IMR-90 (cell line): Measurements from ENCODE around the gene TPSB2. TPM values are rescaled to one million over a fixed set of nuclear protein-coding genes. Genes with fewer than 3 reads are reported as not detected.

Experiments used
- ATAC-seq: fragments of 200-7000 bp; cut with Tn5 transposase; 2 replicates; pipeline ENCODE4 v1.9.1; 2020; ENCODE audit warnings: low read depth, mild to moderate bottlenecking, moderate library complexity
- BruUV-seq: library from RNA; stranded (reverse); fragments of 400-500 nt; replicated peaks from 2 replicates; lab custom pipeline; 2021; lab: Mats Ljungman, UMichigan
- CTCF ChIA-PET: fragments of 300-600 bp; formaldehyde crosslinking; extraction: SDS; loops from one replicate; lab custom pipeline; 2021; ENCODE audit warnings: antibody characterized with exemption; lab: Yijun Ruan, JAX
- POLR2A ChIA-PET: fragments of 300-600 bp; sonication (Branson Sonifier 250); formaldehyde crosslinking; loops from one replicate; lab custom pipeline; 2022; ENCODE audit warnings: antibody characterized with exemption; ENCODE audit not compliant: unreplicated experiment; lab: Charles Lee
- DNase-seq: peaks from one replicate; pipeline ENCODE4 v3.0.0; 2013
- H2AFZ ChIP-seq: replicated peaks from 2 replicates; pipeline ENCODE3; 2013; ENCODE audit warnings: low read length, mild to moderate bottlenecking; ENCODE audit not compliant: poor library complexity
- H2AK5ac ChIP-seq: 2 replicates; pipeline ENCODE4 v1.6.1; 2013; ENCODE audit warnings: low read depth, low read length, inconsistent platforms
- H2AK9ac ChIP-seq: replicated peaks from 2 replicates; pipeline ENCODE3; 2013; ENCODE audit warnings: mild to moderate bottlenecking, low read depth, low read length, moderate library complexity; ENCODE audit not compliant: poor library complexity
- H2BK120ac ChIP-seq: 2 replicates; pipeline ENCODE4 v1.6.1; 2013; ENCODE audit warnings: low read depth, low read length, inconsistent platforms
- H2BK15ac ChIP-seq: 3 replicates; pipeline ENCODE4 v1.6.1; 2013; ENCODE audit warnings: low read depth, low read length, inconsistent platforms
- H2BK20ac ChIP-seq: 2 replicates; pipeline ENCODE4 v1.6.1; 2013; ENCODE audit warnings: low read depth, mild to moderate bottlenecking, inconsistent platforms, low read length, moderate library complexity
- H2BK5ac ChIP-seq: 2 replicates; pipeline ENCODE4 v1.6.1; 2013; ENCODE audit warnings: mild to moderate bottlenecking, low read depth, low read length, inconsistent platforms; ENCODE audit not compliant: poor library complexity, severe bottlenecking
- H3K14ac ChIP-seq: replicated peaks from 2 replicates; pipeline ENCODE4 v1.6.1; 2013; ENCODE audit warnings: low read depth, low read length, inconsistent platforms
- H3K18ac ChIP-seq: 2 replicates; pipeline ENCODE4 v1.6.1; 2013; ENCODE audit warnings: low read depth, low read length, control low read depth
- H3K23ac ChIP-seq: 2 replicates; pipeline ENCODE4 v1.6.1; 2013; ENCODE audit warnings: low read depth, low read length, inconsistent platforms
- H3K27ac ChIP-seq: 2 replicates; pipeline ENCODE4 v1.5.1; 2013; ENCODE audit warnings: mild to moderate bottlenecking, control low read depth, low read length; ENCODE audit not compliant: insufficient read depth
- H3K27me3 ChIP-seq: 2 replicates; pipeline ENCODE4 v1.6.1; 2013; ENCODE audit warnings: low read length; ENCODE audit not compliant: control insufficient read depth, insufficient read depth
- H3K36me3 ChIP-seq: 2 replicates; pipeline ENCODE4 v1.6.1; 2013; ENCODE audit warnings: low read length, mixed read lengths; ENCODE audit not compliant: control insufficient read depth, insufficient read depth
- H3K4ac ChIP-seq: 2 replicates; pipeline ENCODE4 v1.6.1; 2013; ENCODE audit warnings: low read depth, low read length, inconsistent platforms
- H3K4me1 ChIP-seq: 2 replicates; pipeline ENCODE4 v1.6.1; 2013; ENCODE audit warnings: low read length, mixed read lengths; ENCODE audit not compliant: control insufficient read depth, insufficient read depth
- H3K4me2 ChIP-seq: 2 replicates; pipeline ENCODE4 v1.6.1; 2013; ENCODE audit warnings: low read depth, mild to moderate bottlenecking, control low read depth, low read length, moderate library complexity
- H3K4me3 ChIP-seq: 2 replicates; pipeline ENCODE4 v1.5.1; 2013; ENCODE audit warnings: low read depth, mild to moderate bottlenecking, control low read depth, low read length, moderate library complexity; ENCODE audit not compliant: insufficient read depth
- H3K56ac ChIP-seq: 2 replicates; pipeline ENCODE4 v1.6.1; 2013; ENCODE audit warnings: low read length, inconsistent platforms; ENCODE audit not compliant: insufficient read depth; ENCODE audit errors: extremely low read depth
- H3K79me1 ChIP-seq, 2 experiments: 2 replicates each; pipeline ENCODE4 v1.6.1; 2013; ENCODE audit warnings: low read length in 2 of 2, inconsistent platforms in 1 of 2, low read depth in 1 of 2
- H3K9ac ChIP-seq: 2 replicates; pipeline ENCODE4 v1.6.1; 2013; ENCODE audit warnings: low read depth, low read length, control low read depth
- H3K9me1 ChIP-seq: 2 replicates; pipeline ENCODE4 v1.6.1; 2013; ENCODE audit warnings: low read length, inconsistent platforms; ENCODE audit not compliant: insufficient read depth
- H3K9me3 ChIP-seq: 2 replicates; pipeline ENCODE4 v1.6.1; 2013; ENCODE audit warnings: low read length; ENCODE audit not compliant: control insufficient read depth, insufficient read depth
- H4K20me1 ChIP-seq: 2 replicates; pipeline ENCODE4 v1.6.1; 2013; ENCODE audit warnings: low read length, inconsistent platforms; ENCODE audit not compliant: insufficient read depth
- H4K5ac ChIP-seq: 2 replicates; pipeline ENCODE4 v1.6.1; 2013; ENCODE audit warnings: mild to moderate bottlenecking, low read depth, low read length, control low read depth
- H4K8ac ChIP-seq, 2 experiments: 2 replicates each; pipeline ENCODE4 v1.6.1; 2013; ENCODE audit warnings: low read depth in 2 of 2, low read length in 2 of 2, control low read depth in 1 of 2, inconsistent platforms in 1 of 2
- H4K91ac ChIP-seq: 2 replicates; pipeline ENCODE4 v1.6.1; 2013; ENCODE audit warnings: low read depth, low read length, inconsistent platforms; ENCODE audit not compliant: insufficient read depth
- CHD1 ChIP-seq: IDR thresholded peaks from 2 replicates; pipeline ENCODE4 v1.6.1; 2012; ENCODE audit warnings: low read depth, low read length, improper control_type of control experiment
- MAZ ChIP-seq: IDR thresholded peaks from 2 replicates; pipeline ENCODE4 v1.6.1; 2012; ENCODE audit warnings: low read depth, mild to moderate bottlenecking, low read length, improper control_type of control experiment, moderate library complexity, borderline replicate concordance
- POLR2A ChIP-seq: IDR thresholded peaks from 2 replicates; pipeline ENCODE4 v1.6.1; 2012; ENCODE audit warnings: mild to moderate bottlenecking, low read depth, low read length
- RCOR1 ChIP-seq: IDR thresholded peaks from 2 replicates; pipeline ENCODE4 v1.6.1; 2012; ENCODE audit warnings: mild to moderate bottlenecking, low read length, improper control_type of control experiment; ENCODE audit not compliant: insufficient replicate concordance
- RFX5 ChIP-seq: IDR thresholded peaks from 2 replicates; pipeline ENCODE4 v1.8.0; 2012; ENCODE audit warnings: low read depth, mild to moderate bottlenecking, low read length, moderate library complexity
- WGBS, 2 experiments: methylation state at CpG; one replicate each; pipeline versions ENCODE4 v1.1.5 to v1.1.7; 2013; ENCODE audit warnings: missing lambda C conversion rate in 2 of 2; ENCODE audit not compliant: insufficient read length in 1 of 2; ENCODE audit errors: extremely low coverage in 2 of 2; 5-methylcytosine and 5-hydroxymethylcytosine counted together
- dilution Hi-C: fragments of 300-500 bp; cut with HindIII; formaldehyde crosslinking; loops from one replicate; pipeline ENCODE4 v1.14.3; 2018; ENCODE audit warnings: low sequenced_read_pairs; ENCODE audit not compliant: unreplicated experiment
- in situ Hi-C: fragments of 300-500 bp; cut with MboI; formaldehyde crosslinking; loops from 3 replicates; pipeline ENCODE4 v1.14.3; 2019; ENCODE audit warnings: low sequenced_read_pairs, inconsistent platforms, mixed read lengths
- intact Hi-C: fragments of 100-400 bp; cut with micrococcal nuclease; formaldehyde crosslinking; loops from 2 replicates; pipeline ENCODE4 v1.10.0; 2022
- polyA plus RNA-seq, 3 experiments: library from polyadenylated mRNA; depleted of rRNA; stranded (reverse); fragments of >200 nt; gene quantifications; 2 replicates each; pipeline ENCODE4 v1.2.3, GENCODE V29; 2012; ENCODE audit warnings: low replicate concordance in 1 of 3
- total RNA-seq: library from RNA; depleted of rRNA; stranded (reverse); fragments of >200 nt; gene quantifications from 2 replicates; pipeline ENCODE4 v1.2.3, GENCODE V29; 2012
- TF ChIP-seq, protein P1 (sequence below): fragments of 150-350 bp; IDR thresholded peaks from 2 replicates; pipeline ENCODE4 v1.6.1; 2016; ENCODE audit warnings: low read depth, mild to moderate bottlenecking, low read length, moderate library complexity, borderline replicate concordance

TPSB2 gene
- total and polyA plus RNA-seq, 2 of the 4 experiments (the other 2 are of a cell fraction) = not detected

DNA sequence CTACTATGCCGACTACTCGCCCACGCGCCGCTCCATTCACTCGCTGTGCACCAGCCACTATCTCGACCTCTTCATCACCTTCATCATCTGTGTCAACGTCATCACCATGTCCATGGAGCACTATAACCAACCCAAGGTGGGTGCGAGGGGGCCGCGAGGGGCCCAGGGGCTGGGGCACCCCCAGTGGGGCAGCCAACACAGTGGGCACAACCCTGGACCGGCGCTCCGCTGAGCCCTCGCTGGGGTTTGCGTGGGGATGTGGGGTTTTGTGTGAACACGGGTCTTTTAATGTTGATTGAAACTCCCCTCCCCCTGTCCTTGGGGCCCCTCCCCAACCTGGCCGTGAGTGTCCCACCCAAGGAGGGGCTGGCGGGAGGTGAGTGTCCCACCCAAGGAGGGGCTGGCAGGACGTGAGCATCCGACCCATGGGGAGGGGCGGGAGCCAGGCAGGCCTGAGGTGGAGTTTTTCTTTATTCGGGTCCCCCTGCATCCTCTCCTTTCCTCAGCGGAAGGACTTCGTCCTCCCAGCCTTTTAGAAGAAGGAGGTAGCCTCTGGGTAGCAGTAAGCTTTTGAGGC lies 16.1 kb downstream of the TPSB2 start:
- intact Hi-C loops (no loop called here), dilution Hi-C loops (no loop called here), in situ Hi-C loops (loop anchor here (25.0 kb wide), 1 partner anchor 402 kb away; the partner anchor contains the start of gene GNG13)
- Histone ChIP-seq H2AFZ (no peak overlapping the region), H4K20me1 (no peaks in the 10 kb centered on the region), H2BK15ac (no peak overlapping the region), H2AK5ac (no peak overlapping the region), H3K36me3 (peaks cover 4% of the 10 kb centered on the region; the same call in 1 of the 2 replicates), H2BK20ac (no peak overlapping the region), H3K23ac (no peak overlapping the region), H3K14ac (no peak overlapping the region), H4K5ac (no peak overlapping the region), H2AK9ac (no peak overlapping the region), H3K4me1 (no peaks in the 10 kb centered on the region), H4K8ac (no peak overlapping the region), H3K9me1 (no peaks in the 10 kb centered on the region), H3K18ac (no peak overlapping the region), H3K79me1 (no peaks in the 10 kb centered on the region), H3K4me2 (no peak overlapping the region), H3K4ac (no peak overlapping the region), H3K27ac (no peak overlapping the region), H2BK5ac (no peak overlapping the region), H3K56ac (no peak overlapping the region), H3K4me3 (no peak overlapping the region), H3K27me3 (no peaks in the 10 kb centered on the region), H3K9me3 (no peaks in the 10 kb centered on the region), H2BK120ac (no peak overlapping the region), H3K9ac (no peak overlapping the region), H4K91ac (no peak overlapping the region)
- ATAC-seq (no peak), DNase-seq (no peak)
- TF ChIP-seq MAZ (no peak), CHD1 (no peak), POLR2A (no peak), RCOR1 (no peak), RFX5 (no peak)
- TF ChIP-seq, protein P1, sequence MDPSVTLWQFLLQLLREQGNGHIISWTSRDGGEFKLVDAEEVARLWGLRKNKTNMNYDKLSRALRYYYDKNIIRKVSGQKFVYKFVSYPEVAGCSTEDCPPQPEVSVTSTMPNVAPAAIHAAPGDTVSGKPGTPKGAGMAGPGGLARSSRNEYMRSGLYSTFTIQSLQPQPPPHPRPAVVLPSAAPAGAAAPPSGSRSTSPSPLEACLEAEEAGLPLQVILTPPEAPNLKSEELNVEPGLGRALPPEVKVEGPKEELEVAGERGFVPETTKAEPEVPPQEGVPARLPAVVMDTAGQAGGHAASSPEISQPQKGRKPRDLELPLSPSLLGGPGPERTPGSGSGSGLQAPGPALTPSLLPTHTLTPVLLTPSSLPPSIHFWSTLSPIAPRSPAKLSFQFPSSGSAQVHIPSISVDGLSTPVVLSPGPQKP = no peak
- BruUV-seq = no TSS peak
- no CpG with 5 or more reads among the region's 25 CpGs for WGBS, 2 experiments
- POLR2A ChIA-PET = no interaction called here
- CTCF ChIA-PET = no interaction called here
